Hematopoietic multipotent progenitor cell treated with erythropoietin and hydrocortisone succinate and interleukin-3 and kit ligand, for 6 days (in vitro differentiated cells): Measurements from ENCODE around the gene YJU2.
"Not testable (repeated sequence)": the region's sequence is repeated elsewhere in the genome, so short reads cannot be mapped to it uniquely, and the experiment has no call there.

Experiments used
- DNase-seq: peaks from one replicate; pipeline ENCODE4 v3.0.0-alpha.2; 2015

YJU2 gene

GRCh38 chr19:4229179-4229931 is 17.5 kb upstream of the YJU2 start, which contains the start of gene EBI3:
Gene EBI3 (plus strand): TSS chr19:4229523. CDS start chr19:4229551, 28 bp downstream.
- DNase-seq, result no peak

- DNase-seq, result not testable (repeated sequence)
Observed at GRCh38 chr19:4230237-4230636, 16.6 kb upstream of the YJU2 start.

- not testable (repeated sequence) for DNase-seq
Observed at GRCh38 chr19:4231521-4231920, 15.4 kb upstream of the YJU2 start.

GRCh38 chr19:4232139-4232538 is 14.7 kb upstream of the YJU2 start:
- DNase-seq, result not testable (repeated sequence)

GRCh38 chr19:4232614-4233281 is 14.1 kb upstream of the YJU2 start:
- DNase-seq, result no peak

- DNase-seq, result peak; percentile 60
Observed at GRCh38 chr19:4233282-4233853, 13.5 kb upstream of the YJU2 start.

- DNase-seq, result no peak
Observed at GRCh38 chr19:4234142-4234861, 12.6 kb upstream of the YJU2 start.

GRCh38 chr19:4234862-4235201 is 12.0 kb upstream of the YJU2 start:
- DNase-seq, result no peak

GRCh38 chr19:4237510-4237909 is 9.4 kb upstream of the YJU2 start:
- DNase-seq, result not testable (repeated sequence)

- DNase-seq, result no peak
Observed at GRCh38 chr19:4238831-4239230, 8.0 kb upstream of the YJU2 start.

- DNase-seq, result no peak
Observed at GRCh38 chr19:4241824-4242430, 5.0 kb upstream of the YJU2 start.

GRCh38 chr19:4245938-4246337 is 942 bp upstream of the YJU2 start:
- DNase-seq, result not testable (repeated sequence)

GRCh38 chr19:4256563-4256962 is 9.7 kb downstream of the YJU2 start:
- DNase-seq, result no peak

- DNase-seq, result no peak
Observed at GRCh38 chr19:4257025-4257424, 10.1 kb downstream of the YJU2 start.

GRCh38 chr19:4258181-4258580 is 11.3 kb downstream of the YJU2 start:
- no peak for DNase-seq

- no peak for DNase-seq
Observed at GRCh38 chr19:4260613-4261191, 13.8 kb downstream of the YJU2 start.

- no peak for DNase-seq
Observed at GRCh38 chr19:4264812-4265211, 17.9 kb downstream of the YJU2 start.

- DNase-seq, result no peak
Observed at GRCh38 chr19:4266253-4267000, 19.5 kb downstream of the YJU2 start.

- DNase-seq, result peak; percentile 83
Observed at GRCh38 chr19:4267101-4267900, 20.4 kb downstream of the YJU2 start.

GRCh38 chr19:4267901-4268815 is 21.3 kb downstream of the YJU2 start:
- DNase-seq, result no peak
